Prostate gland (tissue), 2 donors: Measurements from ENCODE around the gene RTN3. TPM values are rescaled to one million over a fixed set of nuclear protein-coding genes. Genes with fewer than 3 reads are reported as not detected.
"Not testable (repeated sequence)": the region's sequence is repeated elsewhere in the genome, so short reads cannot be mapped to it uniquely, and the experiment has no call there.

ENCODE experiments used
- DNase-seq: peaks from one replicate; pipeline ENCODE4 v3.0.0-alpha.2; 2019; ENCODE audit warnings: low spot score
- H3K27ac ChIP-seq, 2 donors: fragments of 200-600 bp; sonication (generic); 2 replicates each; pipeline ENCODE4 v1.5.1; 2017 to 2019
- H3K27me3 ChIP-seq: fragments of 200-600 bp; sonication (generic); replicated peaks from 2 replicates; pipeline ENCODE4 v1.5.1; 2019; ENCODE audit not compliant: insufficient read depth
- H3K36me3 ChIP-seq, 2 donors: fragments of 200-600 bp; sonication (generic); 1 replicate in 1 of 2; 2 replicates in 1 of 2; pipeline versions ENCODE4 v1.5.1 to v1.8.1; 2017 to 2019
- H3K4me1 ChIP-seq: fragments of 200-600 bp; sonication (generic); replicated peaks from 2 replicates; pipeline ENCODE4 v1.5.1; 2019
- H3K4me3 ChIP-seq, 2 donors: fragments of 200-600 bp; sonication (generic); 2 replicates each; pipeline ENCODE4 v1.5.1; 2017 to 2019
- H3K9me3 ChIP-seq: fragments of 200-600 bp; sonication (generic); 2 replicates; pipeline ENCODE4 v1.5.1; 2017
- CTCF ChIP-seq, 4 experiments: fragments of 200-600 bp in 2 of 4; fragments of 450-650 bp in 2 of 4; sonication (generic) in 2 of 4; IDR thresholded peaks; 1 replicate in 3 of 4; 2 replicates in 1 of 4; pipeline ENCODE4 v1.5.1; 2016 to 2019; ENCODE audit warnings: antibody characterized with exemption in 4 of 4, mild to moderate bottlenecking in 2 of 4, moderate library complexity in 2 of 4
- POLR2A ChIP-seq: fragments of 450-650 bp; IDR thresholded peaks from one replicate; pipeline ENCODE4 v1.6.1; 2016; ENCODE audit warnings: antibody characterized with exemption, mild to moderate bottlenecking
- POLR2AphosphoS5 ChIP-seq: sonication (generic); formaldehyde crosslinking; IDR thresholded peaks from one replicate; pipeline ENCODE4 v1.6.1; 2017; ENCODE audit warnings: antibody characterized with exemption
- WGBS: methylation state at CpG from one replicate; pipeline ENCODE4 v1.1.5; 2018; 5-methylcytosine and 5-hydroxymethylcytosine counted together
- intact Hi-C: fragments of 100-400 bp; cut with DNase I; formaldehyde crosslinking; loops from one replicate; pipeline ENCODE4 v1.14.2; 2022
- total RNA-seq, 2 donors: library from RNA; depleted of rRNA; stranded (reverse); fragments of >200 nt; gene quantifications; one replicate each; pipeline ENCODE4 v1.1.0, GENCODE V29; 2016

The RTN3 gene
- total RNA-seq, 2 donors from 2014 or later: 74.1 to 88.8 TPM

GRCh38 chr11:63768237-63769041, 87.1 kb downstream of the RTN3 start, which contains the start of gene ZFTA:
TSS of gene ZFTA (minus strand) at chr11:63768775. CDS start at chr11:63768622, 153 bp downstream.
- Histone ChIP-seq H3K27ac (peak within 1 kb of the TSS; percentile 72 to 82), H3K36me3 (no peaks in the 10 kb centered on the region), H3K9me3 (no peaks in the 10 kb centered on the region), H3K4me3 (peak within 1 kb of the TSS; percentile 67 to 79), H3K27me3 (no peaks in the 10 kb centered on the region), H3K4me1 (no peaks in the 10 kb centered on the region)
- intact Hi-C loops: loop anchor here (2.0 to 5.0 kb wide), 3 partner anchors 44 to 384 kb away; partner anchors contain the start of gene SPINDOC
- TF ChIP-seq POLR2A: no peak
- no peak for TF ChIP-seq POLR2AphosphoS5
- peak; percentile 52 to 93 (median 84) for TF ChIP-seq CTCF (IDR thresholded peaks at IDR 0.05)
- 0% methylated on average over 55 of the region's 113 CpGs for WGBS
- DNase-seq: peak; percentile 39

GRCh38 chr11:63769042-63769713, 87.9 kb downstream of the RTN3 start:
- H3K36me3 ChIP-seq: no peaks in the 10 kb centered on the region
- TF ChIP-seq CTCF (IDR thresholded peaks at IDR 0.05) (peak in 1 of 4 experiments; percentile 31), POLR2AphosphoS5 (no peak)
- peak overlapping the region; percentile 50 to 53 for H3K27ac ChIP-seq
- intact Hi-C loops: loop anchor here (2.0 to 5.0 kb wide), 3 partner anchors 43 to 383 kb away; partner anchors contain the start of gene SPINDOC
- no peak for DNase-seq
- 2% methylated on average over 28 of the region's 82 CpGs for WGBS
- H3K4me1 ChIP-seq: no peaks in the 10 kb centered on the region
- no peaks in the 10 kb centered on the region for H3K9me3 ChIP-seq
- H3K4me3 ChIP-seq: peak overlapping the region; percentile 67 to 79
- no peaks in the 10 kb centered on the region for H3K27me3 ChIP-seq

DNA sequence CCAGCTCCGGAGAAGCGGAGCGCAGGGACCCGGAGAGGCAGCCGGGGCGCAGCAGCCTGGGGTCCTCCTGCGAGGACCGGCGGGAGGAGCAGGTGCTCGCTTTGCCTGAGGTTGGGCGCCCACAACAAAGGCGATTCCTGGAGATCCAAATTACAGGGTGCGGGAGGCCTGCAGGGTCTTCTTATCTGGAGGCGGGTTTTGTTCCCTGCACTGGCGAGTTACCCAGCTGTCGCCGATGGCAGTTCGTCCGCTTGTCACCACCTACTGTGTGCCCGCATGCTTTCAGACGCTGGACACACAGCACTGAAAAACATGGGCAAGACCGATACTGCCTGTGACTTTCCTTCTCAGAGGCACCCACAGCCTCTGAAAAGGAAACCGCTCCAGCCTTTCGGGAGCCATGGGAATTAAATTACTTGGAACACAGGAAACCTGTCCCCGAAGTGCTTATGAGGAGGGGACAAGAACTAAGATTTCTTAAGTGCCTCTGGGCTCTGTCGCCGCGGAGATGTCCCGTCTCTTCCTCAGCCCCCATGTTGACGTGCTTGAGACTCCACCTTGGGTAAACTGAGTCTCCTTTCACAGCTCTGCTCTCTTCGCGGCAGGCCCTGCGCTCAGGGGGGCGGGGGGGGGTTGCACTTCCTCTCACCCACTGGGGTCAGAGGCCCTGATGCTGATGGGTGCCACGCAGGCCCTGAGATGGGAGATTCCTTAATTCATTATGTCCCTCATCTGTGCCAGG, 88.6 kb downstream of the RTN3 start:
- Histone ChIP-seq H3K9me3 (no peaks in the 10 kb centered on the region), H3K4me1 (no peaks in the 10 kb centered on the region), H3K27me3 (no peaks in the 10 kb centered on the region), H3K4me3 (peak overlapping the region; percentile 67 to 79), H3K36me3 (no peaks in the 10 kb centered on the region), H3K27ac (peak overlapping the region; percentile 31 to 50)
- DNase-seq: no peak
- TF ChIP-seq POLR2AphosphoS5 (no peak), CTCF (IDR thresholded peaks at IDR 0.05) (no peak), POLR2A (no peak)
- intact Hi-C loops: loop anchor here (2.0 to 5.0 kb wide), 3 partner anchors 42 to 382 kb away; partner anchors contain the start of gene SPINDOC
- 30% methylated on average over 24 of the region's 35 CpGs for WGBS

DNA sequence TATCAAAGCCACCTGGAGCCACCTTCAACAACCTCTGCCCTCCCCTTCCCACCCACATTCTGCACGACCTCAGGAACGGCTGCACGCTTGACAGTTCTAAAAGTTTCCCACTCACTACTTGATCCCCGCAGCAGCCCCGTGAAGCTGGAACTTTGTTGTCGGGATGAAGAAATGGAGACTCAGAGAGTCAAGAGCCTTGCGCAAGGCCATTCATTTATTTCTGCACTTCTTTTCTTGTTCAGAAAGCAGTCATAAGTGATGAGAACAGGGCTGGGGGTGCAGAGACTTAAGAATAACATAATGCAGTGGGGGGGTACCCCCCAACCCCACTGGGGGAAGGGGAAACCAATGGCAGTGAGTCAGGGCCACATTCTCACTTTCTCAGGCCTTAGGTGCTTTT, 89.5 kb downstream of the RTN3 start:
- no peak overlapping the region for H3K27ac ChIP-seq
- WGBS: 93% methylated on average over 7 of the region's 7 CpGs
- H3K27me3 ChIP-seq: no peaks in the 10 kb centered on the region
- intact Hi-C loops: no loop called here
- no peaks in the 10 kb centered on the region for H3K9me3 ChIP-seq
- TF ChIP-seq POLR2A (no peak), CTCF (IDR thresholded peaks at IDR 0.05) (no peak), POLR2AphosphoS5 (no peak)
- no peak for DNase-seq
- H3K4me3 ChIP-seq: no peak overlapping the region
- no peaks in the 10 kb centered on the region for H3K36me3 ChIP-seq
- no peaks in the 10 kb centered on the region for H3K4me1 ChIP-seq

- H3K4me1 ChIP-seq, intact Hi-C loops, H3K36me3 ChIP-seq, H3K4me3 ChIP-seq, DNase-seq, H3K9me3 ChIP-seq, H3K27me3 ChIP-seq, H3K27ac ChIP-seq: not testable (repeated sequence)
- WGBS: 80% methylated on average over 2 of the region's 2 CpGs
Measured at GRCh38 chr11:63771741-63772318, 90.5 kb downstream of the RTN3 start.
